SU-DHL-6 (cell line): Measurements from ENCODE around the gene NUDT16.

ENCODE experiments used
- H2AFZ ChIP-seq: fragments of 200-600 bp; sonication (generic); 2 replicates; pipeline ENCODE4 v1.6.1; 2014; ENCODE audit warnings: low read depth, mild to moderate bottlenecking, moderate library complexity, mixed read lengths, antibody characterized with exemption, low read length; ENCODE audit not compliant: severe bottlenecking
- H3F3A ChIP-seq: fragments of 200-600 bp; shearing (Covaris generic); 2 replicates; pipeline ENCODE4 v1.6.0; 2016; ENCODE audit warnings: antibody characterized with exemption, mild to moderate bottlenecking; ENCODE audit not compliant: insufficient read depth
- H3K27ac ChIP-seq: fragments of 200-600 bp; sonication (generic); 2 replicates; pipeline ENCODE4 v1.5.1; 2016; ENCODE audit warnings: low read depth, mild to moderate bottlenecking, low read length, moderate library complexity, mixed read lengths
- H3K27me3 ChIP-seq: fragments of 200-600 bp; sonication (generic), shearing (Covaris generic); 2 replicates; pipeline ENCODE4 v1.6.0; 2014; ENCODE audit warnings: mild to moderate bottlenecking, low read length
- H3K36me3 ChIP-seq: fragments of 200-600 bp; sonication (generic); 2 replicates; pipeline ENCODE4 v1.6.1; 2014; ENCODE audit warnings: mild to moderate bottlenecking, low read length, mixed read lengths
- H3K4me2 ChIP-seq: fragments of 300-600, 200-600 bp; shearing (Covaris generic), sonication (generic); 2 replicates; pipeline ENCODE4 v1.6.0; 2014; ENCODE audit warnings: low read length, low read depth, mild to moderate bottlenecking; ENCODE audit not compliant: poor library complexity, severe bottlenecking
- H3K4me3 ChIP-seq: fragments of 200-600 bp; sonication (generic); 2 replicates; pipeline ENCODE4 v1.5.1; 2014; ENCODE audit warnings: antibody characterized with exemption, low read length, mild to moderate bottlenecking, mixed read lengths; ENCODE audit not compliant: insufficient read depth, poor library complexity, severe bottlenecking
- H3K79me2 ChIP-seq: fragments of 200-600 bp; sonication (generic); 2 replicates; pipeline ENCODE4 v1.6.1; 2014; ENCODE audit warnings: mild to moderate bottlenecking, low read length, moderate library complexity; ENCODE audit not compliant: insufficient read depth
- H3K9ac ChIP-seq: fragments of 200-600 bp; sonication (generic); 2 replicates; pipeline ENCODE4 v1.7.0; 2014; ENCODE audit warnings: mild to moderate bottlenecking, low read length
- H3K9me2 ChIP-seq: fragments of 200-600 bp; sonication (generic); replicated peaks from 2 replicates; pipeline ENCODE4 v1.6.1; 2014; ENCODE audit warnings: low read length; ENCODE audit not compliant: insufficient read depth
- H3K9me3 ChIP-seq: fragments of 200-600 bp; sonication (generic); 2 replicates; pipeline ENCODE4 v1.6.1; 2014; ENCODE audit warnings: low read length, mixed read lengths; ENCODE audit not compliant: insufficient read depth
- H4K20me1 ChIP-seq: fragments of 200-600 bp; sonication (generic); 2 replicates; pipeline ENCODE4 v1.6.1; 2014; ENCODE audit warnings: low read depth, mild to moderate bottlenecking, antibody characterized with exemption, low read length, moderate library complexity, mixed read lengths
- CTCF ChIP-seq: fragments of 200-600 bp; sonication (generic); IDR thresholded peaks from one replicate; pipeline ENCODE4 v1.5.1; 2017; ENCODE audit warnings: antibody characterized with exemption, mild to moderate bottlenecking, low read length, moderate library complexity; ENCODE audit not compliant: insufficient read depth, poor library complexity, severe bottlenecking
- EZH2phosphoT487 ChIP-seq: fragments of 200-600 bp; sonication (generic), shearing (Covaris generic); conservative IDR thresholded peaks from 2 replicates; pipeline ENCODE4 v1.6.1; 2018; ENCODE audit warnings: mild to moderate bottlenecking, antibody characterized with exemption, low read length, moderate library complexity, mixed read lengths

The NUDT16 gene

DNA sequence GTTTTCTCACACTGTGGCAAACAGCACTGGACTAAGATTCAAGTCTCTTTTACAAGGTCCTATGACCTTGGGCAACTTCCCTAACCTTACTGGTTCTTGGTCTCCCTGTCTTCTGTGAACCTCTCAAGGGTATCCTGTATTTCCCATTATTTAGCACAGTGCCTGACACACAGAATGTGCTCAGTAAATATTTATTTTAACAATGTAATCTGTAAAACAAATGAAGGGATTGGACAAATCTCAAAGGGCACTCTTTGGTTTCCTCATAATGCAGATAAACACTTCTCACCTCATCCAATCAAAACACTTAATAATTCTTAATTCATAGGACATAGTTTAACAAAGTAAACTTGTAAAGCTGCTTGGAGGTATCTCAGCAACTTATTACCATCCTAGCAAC lies 12.8 kb downstream of the NUDT16 start:
- Histone ChIP-seq H3K4me3 (no peak overlapping the region), H3K9me3 (no peaks in the 10 kb centered on the region), H2AFZ (no peak overlapping the region), H3K79me2 (no peaks in the 10 kb centered on the region), H3F3A (no peaks in the 10 kb centered on the region), H4K20me1 (no peaks in the 10 kb centered on the region), H3K27me3 (no peaks in the 10 kb centered on the region), H3K9ac (no peak overlapping the region), H3K9me2 (no peaks in the 10 kb centered on the region), H3K4me2 (no peak overlapping the region), H3K36me3 (no peaks in the 10 kb centered on the region), H3K27ac (no peak overlapping the region)
- no peak for TF ChIP-seq EZH2phosphoT487
- no peak for TF ChIP-seq CTCF

GRCh38 chr3:131396170-131396569 lies 14.6 kb downstream of the NUDT16 start:
- no peaks in the 10 kb centered on the region for H3K36me3 ChIP-seq
- no peaks in the 10 kb centered on the region for H3K27me3 ChIP-seq
- H3K4me2 ChIP-seq = no peak overlapping the region
- H2AFZ ChIP-seq = no peak overlapping the region
- TF ChIP-seq EZH2phosphoT487 (no peak), CTCF (no peak)
- H3K27ac ChIP-seq = no peak overlapping the region
- no peaks in the 10 kb centered on the region for H3K9me2 ChIP-seq
- H3K79me2 ChIP-seq = no peaks in the 10 kb centered on the region
- H3K9ac ChIP-seq = no peak overlapping the region
- no peak overlapping the region for H3K4me3 ChIP-seq
- H4K20me1 ChIP-seq = no peaks in the 10 kb centered on the region
- no peaks in the 10 kb centered on the region for H3F3A ChIP-seq
- no peaks in the 10 kb centered on the region for H3K9me3 ChIP-seq

GRCh38 chr3:131397889-131398288 lies 16.3 kb downstream of the NUDT16 start:
- no peak overlapping the region for H2AFZ ChIP-seq
- H3K9me3 ChIP-seq = no peaks in the 10 kb centered on the region
- H4K20me1 ChIP-seq = no peaks in the 10 kb centered on the region
- H3K27ac ChIP-seq = no peak overlapping the region
- H3K9me2 ChIP-seq = no peaks in the 10 kb centered on the region
- no peak overlapping the region for H3K4me3 ChIP-seq
- no peaks in the 10 kb centered on the region for H3K79me2 ChIP-seq
- no peak overlapping the region for H3K9ac ChIP-seq
- no peaks in the 10 kb centered on the region for H3F3A ChIP-seq
- no peak overlapping the region for H3K4me2 ChIP-seq
- TF ChIP-seq EZH2phosphoT487 = no peak
- TF ChIP-seq CTCF = no peak
- H3K36me3 ChIP-seq = no peaks in the 10 kb centered on the region
- H3K27me3 ChIP-seq = no peaks in the 10 kb centered on the region
